Measurements from ENCODE around the gene RPIA.

RPIA gene

DNA sequence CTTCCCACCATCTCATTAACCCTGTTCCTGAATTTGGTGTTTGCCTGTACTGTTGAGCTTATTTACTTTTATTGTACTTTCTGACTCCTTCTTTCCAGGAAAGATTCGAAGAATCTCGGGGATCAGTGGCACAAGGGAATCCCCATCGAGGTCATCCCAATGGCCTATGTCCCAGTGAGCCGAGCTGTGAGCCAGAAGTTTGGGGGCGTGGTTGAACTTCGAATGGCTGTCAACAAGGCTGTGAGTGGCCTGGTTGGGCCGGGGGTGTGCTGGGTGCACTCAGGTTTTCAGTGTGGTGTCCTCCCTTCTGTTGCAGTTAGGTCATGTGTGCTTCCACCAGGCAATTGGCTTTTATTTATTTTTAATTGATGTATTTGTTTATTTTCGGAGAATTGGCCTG, 45.0 kb downstream of the RPIA start:
- Histone ChIP-seq H3K9me2 (replicated peaks; ENCODE audit: insufficient read depth, low read length) (no peaks in the 10 kb centered on the region), H3F3A (ENCODE audit: insufficient read depth, low read length) (no peaks in the 10 kb centered on the region), H3K4me2 (ENCODE audit: low read depth, low read length) (no peak overlapping the region), H3K4me3 (ENCODE audit: low read length) (no peak overlapping the region), H2AFZ (ENCODE audit: low read length) (no peak overlapping the region), H3K27me3 (replicated peaks; ENCODE audit: insufficient read depth, low read length) (no peaks in the 10 kb centered on the region), H4K20me1 (ENCODE audit: insufficient read depth, low read length) (no peaks in the 10 kb centered on the region), H3K9me3 (replicated peaks; ENCODE audit: insufficient read depth, low read length) (no peaks in the 10 kb centered on the region), H3K9ac (ENCODE audit: low read length) (no peak overlapping the region), H3K27ac (ENCODE audit: low read length) (no peak overlapping the region), H3K36me3 (replicated peaks; ENCODE audit: insufficient read depth, low read length) (no peaks in the 10 kb centered on the region), H3K4me1 (ENCODE audit: low read length) (peaks cover 4% of the 10 kb centered on the region; the same call in 1 of the 2 replicates), H3K79me2 (ENCODE audit: low read length) (no peaks in the 10 kb centered on the region)
- no peak for TF ChIP-seq EZH2phosphoT487 (IDR thresholded peaks at IDR 0.05; ENCODE audit: low read length)
- no peak for TF ChIP-seq CTCF (IDR thresholded peaks at IDR 0.05; ENCODE audit: low read length)
- no peak for TF ChIP-seq EZH2 (optimal IDR thresholded peaks at IDR 0.05; ENCODE audit: low read depth, low read length)
- no peak for DNase-seq

DNA sequence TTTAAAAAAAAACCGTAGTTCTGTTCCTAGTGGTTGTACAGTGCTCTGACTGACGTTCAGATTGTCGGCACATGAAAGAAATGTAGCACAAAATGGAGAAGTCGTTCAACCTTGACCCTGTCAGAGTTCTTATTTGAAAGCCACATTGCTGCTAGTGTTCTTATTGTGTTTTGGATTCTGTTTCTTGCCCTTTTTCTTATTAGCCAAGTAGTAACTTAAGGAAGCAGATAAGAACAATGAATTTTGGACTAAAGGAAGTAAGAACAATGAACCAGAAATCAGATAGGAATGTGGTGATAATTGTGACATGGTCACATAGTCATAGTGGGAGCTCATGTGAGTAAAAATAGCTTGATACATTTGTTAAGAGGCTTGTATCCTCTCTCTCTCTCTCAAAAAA, 45.9 kb downstream of the RPIA start:
- Histone ChIP-seq H3K4me3 (ENCODE audit: low read length) (no peak overlapping the region), H3K27ac (ENCODE audit: low read length) (no peak overlapping the region), H3K9ac (ENCODE audit: low read length) (no peak overlapping the region), H3K79me2 (ENCODE audit: low read length) (no peaks in the 10 kb centered on the region), H2AFZ (ENCODE audit: low read length) (no peak overlapping the region), H3K27me3 (replicated peaks; ENCODE audit: insufficient read depth, low read length) (no peaks in the 10 kb centered on the region), H3K4me2 (ENCODE audit: low read depth, low read length) (no peak overlapping the region), H4K20me1 (ENCODE audit: insufficient read depth, low read length) (no peaks in the 10 kb centered on the region), H3K36me3 (replicated peaks; ENCODE audit: insufficient read depth, low read length) (no peaks in the 10 kb centered on the region), H3K9me3 (replicated peaks; ENCODE audit: insufficient read depth, low read length) (no peaks in the 10 kb centered on the region), H3K9me2 (replicated peaks; ENCODE audit: insufficient read depth, low read length) (no peaks in the 10 kb centered on the region), H3F3A (ENCODE audit: insufficient read depth, low read length) (no peaks in the 10 kb centered on the region), H3K4me1 (ENCODE audit: low read length) (peaks cover 4% of the 10 kb centered on the region; the same call in 1 of the 2 replicates)
- DNase-seq = no peak
- TF ChIP-seq CTCF (IDR thresholded peaks at IDR 0.05; ENCODE audit: low read length) (no peak), EZH2 (optimal IDR thresholded peaks at IDR 0.05; ENCODE audit: low read depth, low read length) (no peak), EZH2phosphoT487 (IDR thresholded peaks at IDR 0.05; ENCODE audit: low read length) (no peak)

GRCh38 chr2:88738271-88738670, 46.8 kb downstream of the RPIA start:
- Histone ChIP-seq H3K4me2 (ENCODE audit: low read depth, low read length) (no peak overlapping the region), H3K9me3 (replicated peaks; ENCODE audit: insufficient read depth, low read length) (no peaks in the 10 kb centered on the region), H4K20me1 (ENCODE audit: insufficient read depth, low read length) (no peaks in the 10 kb centered on the region), H3F3A (ENCODE audit: insufficient read depth, low read length) (no peaks in the 10 kb centered on the region), H3K9ac (ENCODE audit: low read length) (no peak overlapping the region), H2AFZ (ENCODE audit: low read length) (no peak overlapping the region), H3K27me3 (replicated peaks; ENCODE audit: insufficient read depth, low read length) (no peaks in the 10 kb centered on the region), H3K27ac (ENCODE audit: low read length) (no peak overlapping the region), H3K36me3 (replicated peaks; ENCODE audit: insufficient read depth, low read length) (no peaks in the 10 kb centered on the region), H3K79me2 (ENCODE audit: low read length) (no peaks in the 10 kb centered on the region), H3K4me3 (ENCODE audit: low read length) (no peak overlapping the region), H3K9me2 (replicated peaks; ENCODE audit: insufficient read depth, low read length) (no peaks in the 10 kb centered on the region), H3K4me1 (ENCODE audit: low read length) (peaks cover 5% of the 10 kb centered on the region; the same call in 1 of the 2 replicates)
- no peak for DNase-seq
- TF ChIP-seq CTCF (IDR thresholded peaks at IDR 0.05; ENCODE audit: low read length) (no peak), EZH2 (optimal IDR thresholded peaks at IDR 0.05; ENCODE audit: low read depth, low read length) (no peak), EZH2phosphoT487 (IDR thresholded peaks at IDR 0.05; ENCODE audit: low read length) (no peak)

Data from MM.1S (cell line).